Hepatocyte (in vitro differentiated cells): ENCODE data around the gene PPP6R2. TPM values are rescaled to one million over a fixed set of nuclear protein-coding genes. Genes with fewer than 3 reads are reported as not detected.

Source experiments
- DNase-seq: peaks from one replicate; pipeline ENCODE4 v3.0.0-alpha.2; 2016; ENCODE audit warnings: low spot score
- H2AFZ ChIP-seq: fragments of 200-600 bp; sonication (generic); 2 replicates; pipeline ENCODE4 v1.6.0; 2016; ENCODE audit warnings: antibody characterized with exemption, mild to moderate bottlenecking
- H3K27ac ChIP-seq: fragments of 200-600 bp; sonication (generic); 2 replicates; pipeline ENCODE4 v1.5.1; 2016; ENCODE audit warnings: mild to moderate bottlenecking
- H3K27me3 ChIP-seq: fragments of 200-600 bp; sonication (generic); 2 replicates; pipeline ENCODE4 v1.6.1; 2016
- H3K36me3 ChIP-seq: fragments of 200-600 bp; sonication (generic); replicated peaks from 2 replicates; pipeline ENCODE4 v1.5.1; 2016; ENCODE audit warnings: low read depth; ENCODE audit not compliant: insufficient read depth
- H3K4me1 ChIP-seq: fragments of 200-600 bp; sonication (generic); 2 replicates; pipeline ENCODE4 v1.5.1; 2016; ENCODE audit warnings: mild to moderate bottlenecking, moderate library complexity; ENCODE audit not compliant: insufficient read depth
- H3K4me2 ChIP-seq: fragments of 200-600 bp; sonication (generic); 2 replicates; pipeline ENCODE4 v1.6.0; 2016
- H3K4me3 ChIP-seq: fragments of 200-600 bp; sonication (generic); 2 replicates; pipeline ENCODE4 v1.5.1; 2016; ENCODE audit warnings: mild to moderate bottlenecking
- H3K79me2 ChIP-seq: fragments of 200-600 bp; sonication (generic); 2 replicates; pipeline ENCODE4 v1.6.0; 2017; ENCODE audit warnings: mild to moderate bottlenecking
- H3K9me2 ChIP-seq: fragments of 200-600 bp; sonication (generic); replicated peaks from 2 replicates; pipeline ENCODE4 v1.6.0; 2017; ENCODE audit warnings: mild to moderate bottlenecking; ENCODE audit not compliant: insufficient read depth
- H3K9me3 ChIP-seq: fragments of 200-600 bp; sonication (generic); 2 replicates; pipeline ENCODE4 v1.5.1; 2016; ENCODE audit warnings: low read depth, mild to moderate bottlenecking
- H4K20me1 ChIP-seq: fragments of 200-600 bp; sonication (generic); 2 replicates; pipeline ENCODE4 v1.6.0; 2016; ENCODE audit warnings: mild to moderate bottlenecking; ENCODE audit not compliant: insufficient read depth, poor library complexity, severe bottlenecking
- EZH2 ChIP-seq: fragments of 200-600 bp; sonication (generic); IDR thresholded peaks from 2 replicates; pipeline ENCODE4 v1.6.1; 2016; ENCODE audit warnings: antibody characterized with exemption, mild to moderate bottlenecking, borderline replicate concordance
- EZH2phosphoT487 ChIP-seq: fragments of 200-600 bp; sonication (generic); IDR thresholded peaks from one replicate; pipeline ENCODE4 v1.6.1; 2018; ENCODE audit warnings: antibody characterized with exemption, mild to moderate bottlenecking, low read depth, moderate library complexity; ENCODE audit not compliant: unreplicated experiment, severe bottlenecking
- WGBS: methylation state at CpG from one replicate; pipeline ENCODE4 v1.1.6; 2016; ENCODE audit warnings: low lambda C conversion rate; ENCODE audit errors: missing lambda C conversion rate; 5-methylcytosine and 5-hydroxymethylcytosine counted together
- polyA plus RNA-seq: library from polyadenylated mRNA; unstranded; fragments of >200 nt; fragmentation: Nextera tagmentation; extraction: Ambion mirVana; gene quantifications from 2 replicates; pipeline ENCODE4 v1.2.1, GENCODE V29; 2016
- total RNA-seq: library from RNA; depleted of rRNA; stranded (reverse); fragments of >200 nt; gene quantifications from 2 replicates; pipeline ENCODE4 v1.2.3, GENCODE V29; 2014
- TF ChIP-seq, protein P1 (sequence below): fragments of 200-600 bp; sonication (generic); IDR thresholded peaks from 2 replicates; pipeline ENCODE4 v1.5.1; 2016; ENCODE audit warnings: antibody characterized with exemption, mild to moderate bottlenecking; ENCODE audit not compliant: poor library complexity

Gene PPP6R2
- total and polyA plus RNA-seq, 2 experiments from 2014 or later, result 47.0 to 57.9 TPM

DNA sequence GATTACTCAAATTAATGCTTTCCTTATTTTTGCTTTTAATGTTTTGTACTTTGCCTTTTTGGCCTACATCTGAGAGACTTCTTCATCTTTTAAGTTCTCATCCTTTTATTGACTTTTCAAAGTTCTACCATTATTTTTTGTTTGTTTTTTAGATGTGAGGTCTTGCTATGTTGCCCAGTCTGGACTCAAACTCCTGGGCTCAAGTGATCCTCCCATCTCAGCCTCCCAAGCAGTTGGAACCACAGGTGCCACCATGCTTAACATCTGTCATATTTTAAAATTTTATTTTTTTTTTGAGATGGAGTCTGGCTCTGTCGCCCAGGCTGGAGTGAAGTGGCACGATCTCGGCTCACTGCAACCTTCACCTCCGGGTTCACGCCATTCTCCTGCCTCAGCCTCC lies 57.8 kb downstream of the PPP6R2 start:
- Histone ChIP-seq H3K27ac (no peak overlapping the region), H3K36me3 (no peaks in the 10 kb centered on the region), H2AFZ (no peak overlapping the region), H3K79me2 (peaks cover 34% of the 10 kb centered on the region), H3K9me2 (no peaks in the 10 kb centered on the region), H3K9me3 (no peaks in the 10 kb centered on the region), H3K4me3 (no peak overlapping the region), H3K27me3 (no peaks in the 10 kb centered on the region), H3K4me1 (peaks cover 17% of the 10 kb centered on the region), H4K20me1 (peaks cover 44% of the 10 kb centered on the region), H3K4me2 (no peak overlapping the region)
- 97% methylated on average over 5 of the region's 5 CpGs for WGBS
- no peak for DNase-seq
- TF ChIP-seq EZH2phosphoT487, result no peak
- no peak for TF ChIP-seq EZH2
- TF ChIP-seq, protein P1, sequence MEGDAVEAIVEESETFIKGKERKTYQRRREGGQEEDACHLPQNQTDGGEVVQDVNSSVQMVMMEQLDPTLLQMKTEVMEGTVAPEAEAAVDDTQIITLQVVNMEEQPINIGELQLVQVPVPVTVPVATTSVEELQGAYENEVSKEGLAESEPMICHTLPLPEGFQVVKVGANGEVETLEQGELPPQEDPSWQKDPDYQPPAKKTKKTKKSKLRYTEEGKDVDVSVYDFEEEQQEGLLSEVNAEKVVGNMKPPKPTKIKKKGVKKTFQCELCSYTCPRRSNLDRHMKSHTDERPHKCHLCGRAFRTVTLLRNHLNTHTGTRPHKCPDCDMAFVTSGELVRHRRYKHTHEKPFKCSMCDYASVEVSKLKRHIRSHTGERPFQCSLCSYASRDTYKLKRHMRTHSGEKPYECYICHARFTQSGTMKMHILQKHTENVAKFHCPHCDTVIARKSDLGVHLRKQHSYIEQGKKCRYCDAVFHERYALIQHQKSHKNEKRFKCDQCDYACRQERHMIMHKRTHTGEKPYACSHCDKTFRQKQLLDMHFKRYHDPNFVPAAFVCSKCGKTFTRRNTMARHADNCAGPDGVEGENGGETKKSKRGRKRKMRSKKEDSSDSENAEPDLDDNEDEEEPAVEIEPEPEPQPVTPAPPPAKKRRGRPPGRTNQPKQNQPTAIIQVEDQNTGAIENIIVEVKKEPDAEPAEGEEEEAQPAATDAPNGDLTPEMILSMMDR, result no peak

DNA sequence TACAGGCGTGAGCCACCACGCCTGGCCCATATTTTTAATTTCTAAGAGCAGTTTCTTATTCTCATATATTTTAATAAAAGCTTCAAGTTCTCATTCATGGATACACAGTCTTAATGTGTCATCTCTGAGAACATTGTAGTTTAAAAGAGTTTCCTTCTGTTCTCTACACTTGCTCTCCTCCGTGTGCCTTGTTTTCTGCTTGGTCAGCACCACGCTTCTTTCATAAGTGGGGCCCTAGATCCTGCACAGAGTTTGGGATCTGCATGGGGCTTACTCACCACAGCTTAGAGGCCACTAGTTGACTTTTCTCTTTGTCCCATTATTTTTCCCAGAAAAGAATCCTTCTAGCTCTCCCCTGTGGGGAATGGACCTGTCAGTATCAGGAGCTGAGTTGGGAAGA lies 58.8 kb downstream of the PPP6R2 start:
- DNase-seq, result no peak
- Histone ChIP-seq H3K36me3 (no peaks in the 10 kb centered on the region), H3K4me2 (no peak overlapping the region), H3K27me3 (no peaks in the 10 kb centered on the region), H3K9me3 (no peaks in the 10 kb centered on the region), H2AFZ (no peak overlapping the region), H3K79me2 (peaks cover 34% of the 10 kb centered on the region), H3K9me2 (no peaks in the 10 kb centered on the region), H4K20me1 (peaks cover 41% of the 10 kb centered on the region), H3K27ac (no peak overlapping the region), H3K4me3 (no peak overlapping the region), H3K4me1 (peaks cover 12% of the 10 kb centered on the region)
- TF ChIP-seq, protein P1, result no peak
- TF ChIP-seq EZH2 (no peak), EZH2phosphoT487 (no peak)
- WGBS, result 98% methylated on average over 4 of the region's 4 CpGs

DNA sequence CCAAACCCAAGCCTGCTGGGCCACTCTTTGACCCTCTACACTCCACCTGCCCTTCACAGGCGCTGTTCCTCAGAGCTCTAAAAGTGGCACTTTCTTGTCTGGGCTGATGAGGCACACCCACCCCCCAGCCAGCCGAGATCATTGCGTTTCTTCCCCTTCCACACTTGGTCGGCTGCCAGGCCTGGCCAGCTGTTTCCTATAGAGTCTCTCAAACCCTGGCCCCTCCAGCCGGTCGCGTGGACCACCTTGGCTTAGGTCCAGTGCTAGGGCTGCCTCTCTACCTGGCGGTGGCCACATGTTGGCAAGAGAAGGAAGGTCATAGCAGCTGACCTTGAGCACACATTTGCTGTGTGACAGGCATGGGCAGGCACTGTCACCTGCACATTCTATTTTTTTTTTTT lies 60.6 kb downstream of the PPP6R2 start:
- H3K4me1 ChIP-seq, result peaks cover 9% of the 10 kb centered on the region
- H3K9me2 ChIP-seq, result no peaks in the 10 kb centered on the region
- H3K4me2 ChIP-seq, result no peak overlapping the region
- peaks cover 30% of the 10 kb centered on the region for H3K79me2 ChIP-seq
- TF ChIP-seq EZH2phosphoT487, result no peak
- TF ChIP-seq, protein P1, result no peak
- no peak for TF ChIP-seq EZH2
- peaks cover 33% of the 10 kb centered on the region for H4K20me1 ChIP-seq
- no peak overlapping the region for H3K27ac ChIP-seq
- no peak overlapping the region for H2AFZ ChIP-seq
- WGBS, result 51% methylated on average over 8 of the region's 8 CpGs
- H3K27me3 ChIP-seq, result no peaks in the 10 kb centered on the region
- no peaks in the 10 kb centered on the region for H3K9me3 ChIP-seq
- H3K4me3 ChIP-seq, result no peak overlapping the region
- DNase-seq, result peak; percentile 35
- H3K36me3 ChIP-seq, result no peaks in the 10 kb centered on the region
